Body of pancreas (tissue), 4 donors: Measurements from ENCODE around the gene GPR142.

Experiments used
- CTCF ChIP-seq, 7 experiments: fragments of 450-650 bp in 4 of 7; fragments of 200-600 bp in 3 of 7; sonication (generic) in 3 of 7; IDR thresholded peaks; one replicate each; pipeline ENCODE4 v1.5.1; 2016 to 2019; ENCODE audit warnings: antibody characterized with exemption in 7 of 7
- POLR2A ChIP-seq, 3 donors: fragments of 450-650 bp; IDR thresholded peaks; one replicate each; pipeline ENCODE4 v1.6.1; 2016; ENCODE audit warnings: antibody characterized with exemption in 3 of 3, mild to moderate bottlenecking in 2 of 3

GRCh38 chr17:74372426-74372825, 5.1 kb downstream of the GPR142 start:
- TF ChIP-seq CTCF (IDR thresholded peaks at IDR 0.05) (no peak), POLR2A (IDR thresholded peaks at IDR 0.05) (no peak)
